ENCODE measurements around the gene NEUROG1. TPM values are rescaled to one million over a fixed set of nuclear protein-coding genes. Genes with fewer than 3 reads are reported as not detected.
"Not testable (repeated sequence)": the region's sequence is repeated elsewhere in the genome, so short reads cannot be mapped to it uniquely, and the experiment has no call there.

Gene NEUROG1
- total RNA-seq, 1 donor from 2014 or later: not detected

DNA sequence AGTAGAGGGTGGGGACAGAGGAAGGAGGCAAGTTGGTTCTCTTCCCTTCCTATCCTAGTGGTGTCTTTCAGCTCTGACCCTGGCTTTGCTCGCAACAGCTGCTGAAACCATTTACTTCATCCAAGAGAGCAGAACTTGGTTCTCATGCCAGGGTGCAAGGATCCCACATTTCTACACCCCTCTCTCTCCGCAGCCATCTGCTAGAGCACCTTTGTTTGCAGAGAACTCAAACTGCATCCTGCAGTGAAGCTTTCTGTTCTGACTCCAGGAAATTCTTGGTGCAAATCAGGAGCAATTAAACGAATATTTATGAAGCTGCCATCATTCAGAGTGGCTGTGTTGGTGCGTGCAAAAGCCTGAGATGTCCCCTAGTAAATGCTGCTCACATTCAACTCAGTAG is 31.9 kb downstream of the NEUROG1 start:
- H3K4me3 Mint-ChIP-seq (ENCODE audit: unreplicated experiment): no peak overlapping the region
- H3K4me1 Mint-ChIP-seq (ENCODE audit: low read depth): peaks cover 19% of the 10 kb centered on the region
- DNase-seq (ENCODE audit: low spot score): no peak
- TF ChIP-seq, protein P1, sequence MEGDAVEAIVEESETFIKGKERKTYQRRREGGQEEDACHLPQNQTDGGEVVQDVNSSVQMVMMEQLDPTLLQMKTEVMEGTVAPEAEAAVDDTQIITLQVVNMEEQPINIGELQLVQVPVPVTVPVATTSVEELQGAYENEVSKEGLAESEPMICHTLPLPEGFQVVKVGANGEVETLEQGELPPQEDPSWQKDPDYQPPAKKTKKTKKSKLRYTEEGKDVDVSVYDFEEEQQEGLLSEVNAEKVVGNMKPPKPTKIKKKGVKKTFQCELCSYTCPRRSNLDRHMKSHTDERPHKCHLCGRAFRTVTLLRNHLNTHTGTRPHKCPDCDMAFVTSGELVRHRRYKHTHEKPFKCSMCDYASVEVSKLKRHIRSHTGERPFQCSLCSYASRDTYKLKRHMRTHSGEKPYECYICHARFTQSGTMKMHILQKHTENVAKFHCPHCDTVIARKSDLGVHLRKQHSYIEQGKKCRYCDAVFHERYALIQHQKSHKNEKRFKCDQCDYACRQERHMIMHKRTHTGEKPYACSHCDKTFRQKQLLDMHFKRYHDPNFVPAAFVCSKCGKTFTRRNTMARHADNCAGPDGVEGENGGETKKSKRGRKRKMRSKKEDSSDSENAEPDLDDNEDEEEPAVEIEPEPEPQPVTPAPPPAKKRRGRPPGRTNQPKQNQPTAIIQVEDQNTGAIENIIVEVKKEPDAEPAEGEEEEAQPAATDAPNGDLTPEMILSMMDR (IDR thresholded peaks at IDR 0.05): no peak
- H3K36me3 Mint-ChIP-seq (ENCODE audit: low read depth): no peaks in the 10 kb centered on the region
- no peaks in the 10 kb centered on the region for H3K9me3 Mint-ChIP-seq (ENCODE audit: low read depth)
- peaks cover 23% of the 10 kb centered on the region for H3K27me3 Mint-ChIP-seq (ENCODE audit: low read depth)
- H3K27ac Mint-ChIP-seq (ENCODE audit: unreplicated experiment): no peak overlapping the region

DNA sequence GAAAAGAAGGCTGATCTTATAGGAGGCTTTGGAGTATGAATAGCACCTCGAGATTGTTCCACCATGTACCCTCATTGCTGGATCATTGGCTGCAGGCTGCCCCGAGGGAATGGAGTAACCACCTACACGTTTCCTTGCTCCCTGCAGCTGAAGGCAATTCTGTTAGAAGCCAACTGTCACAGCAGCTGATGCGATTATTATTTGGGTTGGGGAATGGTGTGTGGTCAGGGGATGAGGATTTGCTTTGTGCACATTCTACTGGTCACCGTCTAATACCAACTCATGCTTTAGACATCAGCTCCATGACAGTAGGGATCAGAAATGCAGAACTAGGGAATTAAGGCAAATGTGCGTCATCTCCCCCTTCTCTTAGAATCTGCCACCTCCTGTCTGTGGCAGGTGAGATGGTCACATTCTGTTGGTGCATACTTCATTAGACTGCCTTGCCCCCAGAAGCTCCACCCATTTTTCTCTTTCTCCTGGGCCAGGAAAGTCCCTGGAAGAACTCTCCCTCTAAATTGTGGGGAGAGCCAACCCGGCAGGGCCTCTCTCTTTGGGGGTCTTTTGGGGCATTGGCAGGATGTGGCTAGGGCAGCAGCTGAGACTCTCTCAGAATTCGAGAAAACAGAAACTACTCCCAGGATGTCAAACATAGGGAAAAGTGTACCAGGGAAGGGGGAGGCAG is 32.8 kb downstream of the NEUROG1 start:
- H3K4me3 Mint-ChIP-seq (ENCODE audit: unreplicated experiment): no peak overlapping the region
- no peak overlapping the region for H3K27ac Mint-ChIP-seq (ENCODE audit: unreplicated experiment)
- H3K9me3 Mint-ChIP-seq (ENCODE audit: low read depth): no peaks in the 10 kb centered on the region
- TF ChIP-seq, protein P1 (IDR thresholded peaks at IDR 0.05): no peak
- peaks cover 12% of the 10 kb centered on the region for H3K4me1 Mint-ChIP-seq (ENCODE audit: low read depth)
- no peak for DNase-seq (ENCODE audit: low spot score)
- peaks cover 15% of the 10 kb centered on the region for H3K27me3 Mint-ChIP-seq (ENCODE audit: low read depth)
- no peaks in the 10 kb centered on the region for H3K36me3 Mint-ChIP-seq (ENCODE audit: low read depth)

- TF ChIP-seq, protein P1 (IDR thresholded peaks at IDR 0.05): no peak
- Mint-ChIP-seq H3K9me3 (ENCODE audit: low read depth) (no peaks in the 10 kb centered on the region), H3K36me3 (ENCODE audit: low read depth) (no peaks in the 10 kb centered on the region), H3K4me1 (ENCODE audit: low read depth) (peaks cover 12% of the 10 kb centered on the region), H3K27ac (ENCODE audit: unreplicated experiment) (no peak overlapping the region), H3K4me3 (ENCODE audit: unreplicated experiment) (no peak overlapping the region), H3K27me3 (ENCODE audit: low read depth) (peaks cover 16% of the 10 kb centered on the region)
- no peak for DNase-seq (ENCODE audit: low spot score)
Measured at GRCh38 chr5:135501965-135502364, 33.8 kb downstream of the NEUROG1 start.

DNA sequence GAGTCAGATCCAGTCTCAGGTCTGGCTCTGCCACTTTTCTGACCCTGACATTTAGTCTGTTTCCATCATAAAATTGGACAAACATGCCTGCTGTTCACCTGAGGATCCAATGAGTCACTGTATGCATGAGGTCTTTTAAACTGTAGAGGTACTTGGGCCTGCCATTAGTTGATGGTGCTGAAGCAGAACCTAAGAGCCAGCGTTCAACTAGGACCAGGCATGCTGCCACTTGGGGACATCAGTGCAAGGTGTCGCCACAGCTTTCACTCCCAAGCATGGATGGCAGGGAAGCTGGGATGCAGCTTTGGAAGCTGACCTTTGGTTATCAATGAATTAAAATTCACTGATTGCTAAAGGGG is 37.1 kb downstream of the NEUROG1 start:
- Mint-ChIP-seq H3K4me1 (ENCODE audit: low read depth) (peaks cover 10% of the 10 kb centered on the region), H3K4me3 (ENCODE audit: unreplicated experiment) (no peak overlapping the region), H3K27ac (ENCODE audit: unreplicated experiment) (no peak overlapping the region), H3K27me3 (ENCODE audit: low read depth) (peaks cover 18% of the 10 kb centered on the region), H3K36me3 (ENCODE audit: low read depth) (no peaks in the 10 kb centered on the region), H3K9me3 (ENCODE audit: low read depth) (no peaks in the 10 kb centered on the region)
- TF ChIP-seq, protein P1 (IDR thresholded peaks at IDR 0.05): no peak
- no peak for DNase-seq (ENCODE audit: low spot score)

DNA sequence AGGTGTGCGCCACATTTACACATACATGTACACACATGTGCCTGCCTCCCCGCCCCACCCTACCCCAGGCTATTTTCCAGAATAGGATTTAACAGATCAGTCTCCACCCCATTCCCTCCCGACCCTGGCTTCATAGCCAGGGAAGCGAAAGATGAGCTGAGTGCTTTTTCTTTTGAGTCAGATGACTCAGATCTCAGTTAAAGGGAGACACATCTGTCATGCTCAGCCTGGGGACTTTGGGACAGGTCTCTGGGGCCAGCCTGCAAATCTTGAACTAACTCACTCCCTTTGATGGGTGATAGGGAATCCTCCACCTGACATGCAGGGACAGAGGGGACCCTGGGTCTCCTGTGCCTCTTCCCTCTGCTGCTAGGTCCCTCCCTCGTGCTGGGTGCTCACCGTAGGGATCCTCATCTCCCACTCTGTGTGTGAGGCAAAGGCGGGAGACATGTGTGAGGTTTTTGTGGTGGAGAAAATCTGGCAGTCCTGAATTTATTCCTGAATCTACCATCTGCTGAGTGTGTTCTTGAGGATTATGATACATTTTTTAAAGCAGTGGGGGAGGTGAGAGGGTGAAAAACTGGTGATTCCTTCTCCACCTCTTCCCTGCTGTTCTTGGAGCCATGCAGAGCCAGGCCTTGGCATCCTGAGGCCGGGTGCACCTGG is 37.7 kb downstream of the NEUROG1 start:
- no peaks in the 10 kb centered on the region for H3K36me3 Mint-ChIP-seq (ENCODE audit: low read depth)
- peaks cover 15% of the 10 kb centered on the region for H3K27me3 Mint-ChIP-seq (ENCODE audit: low read depth)
- H3K4me1 Mint-ChIP-seq (ENCODE audit: low read depth): peaks cover 15% of the 10 kb centered on the region
- H3K9me3 Mint-ChIP-seq (ENCODE audit: low read depth): no peaks in the 10 kb centered on the region
- no peak overlapping the region for H3K27ac Mint-ChIP-seq (ENCODE audit: unreplicated experiment)
- TF ChIP-seq, protein P1 (IDR thresholded peaks at IDR 0.05): no peak
- no peak for DNase-seq (ENCODE audit: low spot score)
- H3K4me3 Mint-ChIP-seq (ENCODE audit: unreplicated experiment): no peak overlapping the region

- DNase-seq (ENCODE audit: low spot score); H3K4me3 Mint-ChIP-seq (ENCODE audit: unreplicated experiment); H3K9me3 Mint-ChIP-seq (ENCODE audit: low read depth); H3K36me3 Mint-ChIP-seq (ENCODE audit: low read depth); H3K27ac Mint-ChIP-seq (ENCODE audit: unreplicated experiment): not testable (repeated sequence)
- Mint-ChIP-seq H3K27me3 (ENCODE audit: low read depth) (peaks cover 17% of the 10 kb centered on the region), H3K4me1 (ENCODE audit: low read depth) (peaks cover 18% of the 10 kb centered on the region)
Measured at GRCh38 chr5:135495531-135495930, 40.2 kb downstream of the NEUROG1 start.
